Fibroblast of skin of right quadriceps (primary cell): Measurements from ENCODE around the gene PDE9A.

ENCODE experiments used
- DNase-seq: peaks from one replicate; pipeline ENCODE4 v3.0.0-alpha.2; 2013

Gene PDE9A

GRCh38 chr21:42760951-42761751, 107.7 kb downstream of the PDE9A start:
- DNase-seq, result no peak

- DNase-seq, result no peak
Observed at GRCh38 chr21:42761776-42762335, 108.4 kb downstream of the PDE9A start.

GRCh38 chr21:42763581-42764442, 110.4 kb downstream of the PDE9A start:
- DNase-seq, result no peak

GRCh38 chr21:42764443-42764760, 111.0 kb downstream of the PDE9A start:
- DNase-seq, result no peak

GRCh38 chr21:42764883-42765282, 111.5 kb downstream of the PDE9A start:
- no peak for DNase-seq

- DNase-seq, result no peak
Observed at GRCh38 chr21:42765656-42766055, 112.2 kb downstream of the PDE9A start.

GRCh38 chr21:42766739-42767560, 113.5 kb downstream of the PDE9A start:
- DNase-seq, result no peak

GRCh38 chr21:42767561-42767835, 114.1 kb downstream of the PDE9A start:
- DNase-seq, result no peak

GRCh38 chr21:42768324-42769121, 115.1 kb downstream of the PDE9A start:
- no peak for DNase-seq

- DNase-seq, result no peak
Observed at GRCh38 chr21:42769183-42769819, 115.9 kb downstream of the PDE9A start.

- DNase-seq, result no peak
Observed at GRCh38 chr21:42769820-42770716, 116.6 kb downstream of the PDE9A start.

GRCh38 chr21:42770717-42771502, 117.5 kb downstream of the PDE9A start:
- DNase-seq, result no peak

- DNase-seq, result no peak
Observed at GRCh38 chr21:42771503-42771805, 118.0 kb downstream of the PDE9A start.

GRCh38 chr21:42775123-42775522, 121.7 kb downstream of the PDE9A start:
- DNase-seq, result no peak

- DNase-seq, result no peak
Observed at GRCh38 chr21:42775891-42776290, 122.5 kb downstream of the PDE9A start.

GRCh38 chr21:42777064-42777756, 123.8 kb downstream of the PDE9A start:
- no peak for DNase-seq

GRCh38 chr21:42777757-42778344, 124.4 kb downstream of the PDE9A start:
- no peak for DNase-seq

GRCh38 chr21:42779431-42779861, 126.0 kb downstream of the PDE9A start:
- no peak for DNase-seq

GRCh38 chr21:42780617-42781016, 127.2 kb downstream of the PDE9A start:
- no peak for DNase-seq
